ENCODE measurements around the gene NAIF1. TPM values are rescaled to one million over a fixed set of nuclear protein-coding genes. Genes with fewer than 3 reads are reported as not detected.
A peak's percentile ranks its signal among the peaks of the same experiment; 100 is the strongest.
"Not testable (repeated sequence)": the region's sequence is repeated elsewhere in the genome, so short reads cannot be mapped to it uniquely, and the experiment has no call there.

Gene NAIF1
- total RNA-seq, 2 donors from 2014 or later: 5.8 to 8.2 TPM

DNA sequence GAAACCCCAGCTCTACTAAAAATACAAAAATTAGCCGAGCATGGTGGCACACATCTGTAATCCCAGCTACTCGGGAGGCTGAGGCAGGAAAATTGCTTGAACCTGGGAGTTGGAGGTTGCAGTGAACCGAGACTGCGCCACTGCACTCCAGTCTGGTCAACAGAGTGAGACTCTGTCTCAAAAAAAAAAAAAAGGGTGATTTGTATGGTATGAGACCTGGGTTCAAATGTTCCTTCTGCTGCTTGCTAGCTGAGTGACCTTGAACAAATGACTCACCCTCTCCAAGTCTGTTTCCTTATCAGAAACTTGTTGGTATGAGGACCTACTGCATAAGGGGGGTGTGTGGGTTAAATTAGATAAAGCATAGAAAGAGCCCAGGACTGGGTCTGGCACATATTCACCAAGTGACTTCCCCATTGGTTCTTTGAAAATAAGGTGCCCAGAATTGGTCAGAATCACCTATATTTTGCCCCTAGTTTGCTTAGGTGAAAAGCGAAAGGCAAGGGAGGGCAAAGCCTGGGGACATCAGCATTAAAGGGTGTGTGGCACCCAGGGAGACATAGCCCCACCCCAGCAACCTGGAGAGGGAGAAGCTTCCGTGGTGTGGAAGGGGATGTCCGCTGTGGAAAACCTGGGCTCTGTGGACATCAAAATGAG lies 10.9 kb upstream of the NAIF1 start:
- Histone ChIP-seq H3K4me1 (peaks cover 0 to 62% of the 10 kb centered on the region in 2 donors), H3K27me3 (no peaks in the 10 kb centered on the region), H3K27ac (no peak overlapping the region), H3K36me3 (no peaks in the 10 kb centered on the region), H3K4me3 (no peak overlapping the region), H3K9me3 (no peaks in the 10 kb centered on the region)
- DNase-seq (ENCODE audit: low spot score): no peak
- TF ChIP-seq, protein P1, sequence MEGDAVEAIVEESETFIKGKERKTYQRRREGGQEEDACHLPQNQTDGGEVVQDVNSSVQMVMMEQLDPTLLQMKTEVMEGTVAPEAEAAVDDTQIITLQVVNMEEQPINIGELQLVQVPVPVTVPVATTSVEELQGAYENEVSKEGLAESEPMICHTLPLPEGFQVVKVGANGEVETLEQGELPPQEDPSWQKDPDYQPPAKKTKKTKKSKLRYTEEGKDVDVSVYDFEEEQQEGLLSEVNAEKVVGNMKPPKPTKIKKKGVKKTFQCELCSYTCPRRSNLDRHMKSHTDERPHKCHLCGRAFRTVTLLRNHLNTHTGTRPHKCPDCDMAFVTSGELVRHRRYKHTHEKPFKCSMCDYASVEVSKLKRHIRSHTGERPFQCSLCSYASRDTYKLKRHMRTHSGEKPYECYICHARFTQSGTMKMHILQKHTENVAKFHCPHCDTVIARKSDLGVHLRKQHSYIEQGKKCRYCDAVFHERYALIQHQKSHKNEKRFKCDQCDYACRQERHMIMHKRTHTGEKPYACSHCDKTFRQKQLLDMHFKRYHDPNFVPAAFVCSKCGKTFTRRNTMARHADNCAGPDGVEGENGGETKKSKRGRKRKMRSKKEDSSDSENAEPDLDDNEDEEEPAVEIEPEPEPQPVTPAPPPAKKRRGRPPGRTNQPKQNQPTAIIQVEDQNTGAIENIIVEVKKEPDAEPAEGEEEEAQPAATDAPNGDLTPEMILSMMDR (IDR thresholded peaks at IDR 0.05): no peak

GRCh38 chr9:128073253-128073886 lies 6.2 kb upstream of the NAIF1 start:
- H3K27me3 ChIP-seq: no peaks in the 10 kb centered on the region
- TF ChIP-seq, protein P1 (IDR thresholded peaks at IDR 0.05): no peak
- peaks cover 0 to 61% of the 10 kb centered on the region in 2 donors for H3K4me1 ChIP-seq
- H3K36me3 ChIP-seq: no peaks in the 10 kb centered on the region
- H3K9me3 ChIP-seq: no peaks in the 10 kb centered on the region
- H3K4me3 ChIP-seq: no peak overlapping the region
- peak overlapping the region; percentile 79 to 85 for H3K27ac ChIP-seq
- no peak for DNase-seq (ENCODE audit: low spot score)

GRCh38 chr9:128072144-128073021 lies 5.3 kb upstream of the NAIF1 start:
- peaks cover 0 to 53% of the 10 kb centered on the region in 2 donors for H3K4me1 ChIP-seq

DNA sequence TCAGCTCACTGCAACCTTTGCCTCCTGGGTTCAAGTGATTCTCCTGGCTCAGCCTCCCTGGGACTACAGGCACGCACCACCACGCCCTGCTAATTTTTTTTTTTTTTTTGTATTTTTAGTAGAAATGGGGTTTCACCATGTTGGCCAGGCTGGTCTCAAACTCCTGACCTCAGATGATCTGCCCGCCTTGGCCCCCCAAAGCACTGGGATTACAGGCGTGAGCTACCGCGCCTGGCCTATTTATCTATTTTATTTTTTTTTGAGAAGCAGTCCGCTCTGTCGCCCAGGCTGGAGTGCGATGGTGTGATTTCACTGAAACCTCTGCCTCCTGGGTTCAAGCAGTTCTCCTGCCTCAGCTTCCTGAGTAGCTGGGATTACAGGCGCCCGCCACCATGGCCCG lies 4.4 kb upstream of the NAIF1 start:
- Histone ChIP-seq H3K4me1 (peaks cover 0 to 59% of the 10 kb centered on the region in 2 donors), H3K27ac (peak overlapping the region; percentile 79 to 85)
- not testable (repeated sequence) for DNase-seq (ENCODE audit: low spot score); H3K4me3 ChIP-seq; H3K36me3 ChIP-seq; H3K9me3 ChIP-seq; H3K27me3 ChIP-seq

More at GRCh38 chr9:128072144-128073021, 5.3 kb upstream of the NAIF1 start:
- Histone ChIP-seq H3K36me3 (no peaks in the 10 kb centered on the region), H3K9me3 (no peaks in the 10 kb centered on the region), H3K27me3 (no peaks in the 10 kb centered on the region), H3K27ac (peak overlapping the region; percentile 79 to 85), H3K4me3 (no peak overlapping the region)
- TF ChIP-seq, protein P1 (IDR thresholded peaks at IDR 0.05): no peak
- peak; percentile 97 for DNase-seq (ENCODE audit: low spot score)

GRCh38 chr9:128070874-128071273 lies 3.8 kb upstream of the NAIF1 start:
- Histone ChIP-seq H3K4me1 (peaks cover 0 to 61% of the 10 kb centered on the region in 2 donors), H3K27ac (peak overlapping the region in 1 of 2 donors; percentile 85), H3K27me3 (no peaks in the 10 kb centered on the region), H3K36me3 (no peaks in the 10 kb centered on the region), H3K9me3 (no peaks in the 10 kb centered on the region), H3K4me3 (no peak overlapping the region)
- TF ChIP-seq, protein P1 (IDR thresholded peaks at IDR 0.05): no peak
- no peak for DNase-seq (ENCODE audit: low spot score)
